GM12865 (cell line): ENCODE measurements around the gene GPRASP2.
"Not testable (repeated sequence)": the region's sequence is repeated elsewhere in the genome, so short reads cannot be mapped to it uniquely, and the experiment has no call there.

Source experiments
- DNase-seq: peaks from one replicate; pipeline ENCODE4 v3.0.0; 2010; ENCODE audit warnings: low read depth
- H3K4me3 ChIP-seq: 2 replicates; pipeline ENCODE4 v1.5.1; 2011; ENCODE audit warnings: mild to moderate bottlenecking, low read depth, low read length, control low read depth
- CTCF ChIP-seq: IDR thresholded peaks from 2 replicates; pipeline ENCODE4 v1.5.1; 2011; ENCODE audit warnings: low read length, control low read depth, low read depth, inconsistent platforms; ENCODE audit not compliant: insufficient read depth; ENCODE audit errors: missing control alignments

Gene GPRASP2

GRCh38 chrX:102720237-102721168, 8.3 kb downstream of the GPRASP2 start, which contains the start of gene GPRASP3:
TSS of gene GPRASP3 (plus strand) at chrX:102720743. CDS start at chrX:102748996, 28,253 bp downstream.
- DNase-seq = peak; percentile 79
- peak within 1 kb of the TSS; percentile 71 for H3K4me3 ChIP-seq
- TF ChIP-seq CTCF = no peak

- DNase-seq = not testable (repeated sequence)
- H3K4me3 ChIP-seq = peak overlapping the region; percentile 71
Measured at GRCh38 chrX:102721169-102721506, 8.9 kb downstream of the GPRASP2 start.

GRCh38 chrX:102723456-102723855, 11.2 kb downstream of the GPRASP2 start:
- DNase-seq = no peak
- no peak overlapping the region for H3K4me3 ChIP-seq
- no peak for TF ChIP-seq CTCF

- no peak for DNase-seq
- no peak overlapping the region for H3K4me3 ChIP-seq
- no peak for TF ChIP-seq CTCF
Measured at GRCh38 chrX:102727761-102728160, 15.5 kb downstream of the GPRASP2 start.

- no peak overlapping the region for H3K4me3 ChIP-seq
- no peak for TF ChIP-seq CTCF
- DNase-seq = no peak
Measured at GRCh38 chrX:102728646-102729045, 16.4 kb downstream of the GPRASP2 start.

GRCh38 chrX:102739657-102740056, 27.4 kb downstream of the GPRASP2 start:
- DNase-seq = no peak
- no peak for TF ChIP-seq CTCF
- H3K4me3 ChIP-seq = no peak overlapping the region

DNA sequence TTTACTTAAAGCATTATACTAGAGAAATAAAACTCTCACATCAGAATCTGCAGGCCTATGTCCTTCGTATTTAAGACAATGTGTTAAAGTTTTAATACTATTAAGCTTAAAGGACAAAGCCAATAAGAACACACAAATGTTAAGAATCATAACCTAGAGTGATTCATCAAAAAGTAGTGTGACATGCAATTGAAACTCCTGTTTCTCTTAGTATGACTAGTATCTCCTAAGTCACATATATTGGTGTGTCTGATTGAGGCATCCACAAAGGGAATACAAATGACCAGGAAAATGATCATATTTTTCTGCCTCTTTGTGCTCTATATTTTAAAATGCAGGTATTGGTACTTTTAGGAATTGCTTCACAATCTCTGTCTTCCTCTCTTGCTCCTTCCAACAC, 32.1 kb downstream of the GPRASP2 start:
- TF ChIP-seq CTCF = no peak
- no peak overlapping the region for H3K4me3 ChIP-seq
- DNase-seq = no peak
